ENCODE results near the gene CD82. TPM values are rescaled to one million over a fixed set of nuclear protein-coding genes. Genes with fewer than 3 reads are reported as not detected.

The CD82 gene
- total RNA-seq, 5 donors from 2014 or later (not counting 1 experiment from before 2014, with no cell fraction given): 53.4 to 99.6 (median 69.0) TPM

GRCh38 chr11:44580701-44581100, 15.2 kb downstream of the CD82 start:
- peak overlapping the region in 1 of 2 donors; percentile 16 for H3K27ac Mint-ChIP-seq
- Histone ChIP-seq H3K4me1 (ENCODE audit: control insufficient read depth in 1 of 2, extremely low read depth in 1 of 2, insufficient read depth in 2 of 2, low read length in 2 of 2) (peaks cover 28 to 51% of the 10 kb centered on the region in 2 experiments), H3K27ac (ENCODE audit: low read length) (no peak overlapping the region), H3K9me3 (no peaks in the 10 kb centered on the region), H3K27me3 (replicated peaks in 1 of 2; ENCODE audit: control insufficient read depth in 2 of 2, extremely low read depth in 1 of 2, insufficient read depth in 2 of 2, low read length in 1 of 2) (no peaks in the 10 kb centered on the region), H3K4me3 (ENCODE audit: control insufficient read depth in 1 of 2, extremely low read depth in 1 of 2, low read length in 1 of 2) (no peak overlapping the region), H3K36me3 (ENCODE audit: control insufficient read depth in 2 of 2, extremely low read depth in 1 of 2, insufficient read depth in 1 of 2, low read length in 1 of 2) (peaks cover 8 to 16% of the 10 kb centered on the region in 2 donors)
- ATAC-seq (replicated peaks in 1 of 4) (no peak), DNase-seq (no peak)
- WGBS (ENCODE audit: insufficient coverage): 88% methylated on average over 1 of the region's 2 CpGs
- ChIA-PET CTCF (no interaction called here), POLR2A (no interaction called here)
- peaks cover 36 to 86% (median 60%) of the 10 kb centered on the region in 3 donors for H3K4me1 Mint-ChIP-seq
- H3K4me3 Mint-ChIP-seq: no peak overlapping the region
- H3K9me3 Mint-ChIP-seq: no peaks in the 10 kb centered on the region
- peaks cover 36% of the 10 kb centered on the region for H3K36me3 Mint-ChIP-seq
- H3K27me3 Mint-ChIP-seq: no peaks in the 10 kb centered on the region

GRCh38 chr11:44581246-44581645, 15.8 kb downstream of the CD82 start:
- ATAC-seq (replicated peaks in 1 of 4) (no peak), DNase-seq (no peak)
- no peaks in the 10 kb centered on the region for H3K27me3 ChIP-seq (replicated peaks in 1 of 2; ENCODE audit: control insufficient read depth in 2 of 2, extremely low read depth in 1 of 2, insufficient read depth in 2 of 2, low read length in 1 of 2)
- WGBS (ENCODE audit: insufficient coverage): 93% methylated on average over 3 of the region's 3 CpGs
- peaks cover 8 to 18% of the 10 kb centered on the region in 2 donors for H3K36me3 ChIP-seq (ENCODE audit: control insufficient read depth in 2 of 2, extremely low read depth in 1 of 2, insufficient read depth in 1 of 2, low read length in 1 of 2)
- H3K4me3 ChIP-seq (ENCODE audit: control insufficient read depth in 1 of 2, extremely low read depth in 1 of 2, low read length in 1 of 2): no peak overlapping the region
- no peak overlapping the region for H3K27ac ChIP-seq (ENCODE audit: low read length)
- CTCF ChIA-PET: no interaction called here
- no peaks in the 10 kb centered on the region for H3K9me3 Mint-ChIP-seq
- H3K9me3 ChIP-seq: no peaks in the 10 kb centered on the region
- H3K4me3 Mint-ChIP-seq: no peak overlapping the region
- H3K36me3 Mint-ChIP-seq: peaks cover 33% of the 10 kb centered on the region
- H3K27ac Mint-ChIP-seq: peak overlapping the region in 1 of 2 donors; percentile 16
- no peaks in the 10 kb centered on the region for H3K27me3 Mint-ChIP-seq
- POLR2A ChIA-PET: no interaction called here
- peaks cover 22 to 45% of the 10 kb centered on the region in 2 experiments for H3K4me1 ChIP-seq (ENCODE audit: control insufficient read depth in 1 of 2, extremely low read depth in 1 of 2, insufficient read depth in 2 of 2, low read length in 2 of 2)
- H3K4me1 Mint-ChIP-seq: peaks cover 31 to 80% (median 54%) of the 10 kb centered on the region in 3 donors

GRCh38 chr11:44582641-44583352, 17.3 kb downstream of the CD82 start:
- peak overlapping the region; percentile 28 to 65 for H3K27ac Mint-ChIP-seq
- no peaks in the 10 kb centered on the region for H3K27me3 ChIP-seq (replicated peaks in 1 of 2; ENCODE audit: control insufficient read depth in 2 of 2, extremely low read depth in 1 of 2, insufficient read depth in 2 of 2, low read length in 1 of 2)
- H3K36me3 Mint-ChIP-seq: peaks cover 41% of the 10 kb centered on the region
- H3K9me3 Mint-ChIP-seq: no peaks in the 10 kb centered on the region
- H3K4me3 Mint-ChIP-seq: no peak overlapping the region
- no peak overlapping the region for H3K27ac ChIP-seq (ENCODE audit: low read length)
- no peak for ATAC-seq (replicated peaks in 1 of 4)
- no peaks in the 10 kb centered on the region for H3K9me3 ChIP-seq
- peaks cover 21 to 67% (median 47%) of the 10 kb centered on the region in 3 donors for H3K4me1 Mint-ChIP-seq
- H3K4me1 ChIP-seq (ENCODE audit: control insufficient read depth in 1 of 2, extremely low read depth in 1 of 2, insufficient read depth in 2 of 2, low read length in 2 of 2): peaks cover 12 to 30% of the 10 kb centered on the region in 2 experiments
- H3K27me3 Mint-ChIP-seq: no peaks in the 10 kb centered on the region
- CTCF ChIA-PET: interaction anchor here (0.6 to 1.5 kb wide), 2 partner anchors 34 to 520 kb away, joined by 3 to 4 read pairs; no protein-coding TSS in a partner anchor
- POLR2A ChIA-PET: no interaction called here
- WGBS (ENCODE audit: insufficient coverage): 67% methylated on average over 1 of the region's 3 CpGs
- H3K4me3 ChIP-seq (ENCODE audit: control insufficient read depth in 1 of 2, extremely low read depth in 1 of 2, low read length in 1 of 2): no peak overlapping the region
- peaks cover 8 to 31% of the 10 kb centered on the region in 2 donors for H3K36me3 ChIP-seq (ENCODE audit: control insufficient read depth in 2 of 2, extremely low read depth in 1 of 2, insufficient read depth in 1 of 2, low read length in 1 of 2)
- no peak for DNase-seq

- no peak for DNase-seq
- H3K27ac Mint-ChIP-seq: peak overlapping the region in 1 of 2 donors; percentile 71
- peaks cover 16 to 64% (median 42%) of the 10 kb centered on the region in 3 donors for H3K4me1 Mint-ChIP-seq
- no peaks in the 10 kb centered on the region for H3K27me3 Mint-ChIP-seq
- no peak for ATAC-seq (replicated peaks in 1 of 4)
- Histone ChIP-seq H3K9me3 (no peaks in the 10 kb centered on the region), H3K36me3 (ENCODE audit: control insufficient read depth in 2 of 2, extremely low read depth in 1 of 2, insufficient read depth in 1 of 2, low read length in 1 of 2) (peaks cover 8 to 33% of the 10 kb centered on the region in 2 donors), H3K27me3 (replicated peaks in 1 of 2; ENCODE audit: control insufficient read depth in 2 of 2, extremely low read depth in 1 of 2, insufficient read depth in 2 of 2, low read length in 1 of 2) (no peaks in the 10 kb centered on the region), H3K27ac (ENCODE audit: low read length) (no peak overlapping the region), H3K4me3 (ENCODE audit: control insufficient read depth in 1 of 2, extremely low read depth in 1 of 2, low read length in 1 of 2) (no peak overlapping the region), H3K4me1 (ENCODE audit: control insufficient read depth in 1 of 2, extremely low read depth in 1 of 2, insufficient read depth in 2 of 2, low read length in 2 of 2) (peaks cover 9 to 25% of the 10 kb centered on the region in 2 experiments)
- H3K4me3 Mint-ChIP-seq: no peak overlapping the region
- H3K9me3 Mint-ChIP-seq: no peaks in the 10 kb centered on the region
- H3K36me3 Mint-ChIP-seq: peaks cover 43% of the 10 kb centered on the region
- ChIA-PET CTCF (interaction anchor here (0.6 to 1.5 kb wide), 2 partner anchors 34 to 519 kb away, joined by 3 to 4 read pairs; no protein-coding TSS in a partner anchor), POLR2A (interaction anchor here in 1 of 2 donors (0.7 kb wide), 1 partner anchor 12 kb away, joined by 3 read pairs; no protein-coding TSS in a partner anchor)
- 100% methylated on average over 1 of the region's 2 CpGs for WGBS (ENCODE audit: insufficient coverage)
Measured at GRCh38 chr11:44583353-44583669, 17.8 kb downstream of the CD82 start.

- ATAC-seq (replicated peaks in 1 of 4): no peak
- peak overlapping the region in 1 of 2 donors; percentile 39 for H3K27ac Mint-ChIP-seq
- ChIA-PET CTCF (interaction anchor here in 1 of 2 donors (1.0 kb wide), 1 partner anchor 26 kb away, joined by 3 read pairs; no protein-coding TSS in a partner anchor), POLR2A (no interaction called here)
- Histone ChIP-seq H3K4me1 (ENCODE audit: control insufficient read depth in 1 of 2, extremely low read depth in 1 of 2, insufficient read depth in 2 of 2, low read length in 2 of 2) (peaks cover 0 to 12% of the 10 kb centered on the region in 2 experiments), H3K27ac (ENCODE audit: low read length) (no peak overlapping the region), H3K27me3 (replicated peaks in 1 of 2; ENCODE audit: control insufficient read depth in 2 of 2, extremely low read depth in 1 of 2, insufficient read depth in 2 of 2, low read length in 1 of 2) (no peaks in the 10 kb centered on the region), H3K36me3 (ENCODE audit: control insufficient read depth in 2 of 2, extremely low read depth in 1 of 2, insufficient read depth in 1 of 2, low read length in 1 of 2) (peaks cover 8 to 31% of the 10 kb centered on the region in 2 donors), H3K9me3 (no peaks in the 10 kb centered on the region), H3K4me3 (ENCODE audit: control insufficient read depth in 1 of 2, extremely low read depth in 1 of 2, low read length in 1 of 2) (no peak overlapping the region)
- 98% methylated on average over 4 of the region's 5 CpGs for WGBS (ENCODE audit: insufficient coverage)
- H3K9me3 Mint-ChIP-seq: no peaks in the 10 kb centered on the region
- H3K4me1 Mint-ChIP-seq: peaks cover 5 to 57% (median 24%) of the 10 kb centered on the region in 3 donors
- no peaks in the 10 kb centered on the region for H3K27me3 Mint-ChIP-seq
- peaks cover 53% of the 10 kb centered on the region for H3K36me3 Mint-ChIP-seq
- no peak overlapping the region for H3K4me3 Mint-ChIP-seq
- DNase-seq: no peak
Measured at GRCh38 chr11:44585421-44585820, 20.0 kb downstream of the CD82 start.

- Mint-ChIP-seq H3K4me3 (no peak overlapping the region), H3K27me3 (no peaks in the 10 kb centered on the region), H3K9me3 (no peaks in the 10 kb centered on the region), H3K36me3 (peaks cover 42% of the 10 kb centered on the region), H3K27ac (peak overlapping the region in 1 of 2 donors; percentile 16), H3K4me1 (peaks cover 16 to 55% (median 31%) of the 10 kb centered on the region in 3 donors)
- no peaks in the 10 kb centered on the region for H3K27me3 ChIP-seq (replicated peaks in 1 of 2; ENCODE audit: control insufficient read depth in 2 of 2, extremely low read depth in 1 of 2, insufficient read depth in 2 of 2, low read length in 1 of 2)
- POLR2A ChIA-PET: no interaction called here
- ATAC-seq (replicated peaks in 1 of 4) (no peak), DNase-seq (no peak)
- CTCF ChIA-PET: no interaction called here
- no peak overlapping the region for H3K4me3 ChIP-seq (ENCODE audit: control insufficient read depth in 1 of 2, extremely low read depth in 1 of 2, low read length in 1 of 2)
- H3K36me3 ChIP-seq (ENCODE audit: control insufficient read depth in 2 of 2, extremely low read depth in 1 of 2, insufficient read depth in 1 of 2, low read length in 1 of 2): peaks cover 8 to 32% of the 10 kb centered on the region in 2 donors
- no peak overlapping the region for H3K27ac ChIP-seq (ENCODE audit: low read length)
- 97% methylated on average over 3 of the region's 3 CpGs for WGBS (ENCODE audit: insufficient coverage)
- peaks cover 0 to 32% of the 10 kb centered on the region in 2 experiments for H3K4me1 ChIP-seq (ENCODE audit: control insufficient read depth in 1 of 2, extremely low read depth in 1 of 2, insufficient read depth in 2 of 2, low read length in 2 of 2)
- H3K9me3 ChIP-seq: no peaks in the 10 kb centered on the region
Measured at GRCh38 chr11:44589301-44589700, 23.8 kb downstream of the CD82 start.
